Bronchial epithelial cell (primary cell): ENCODE measurements around the gene AMIGO1. TPM values are rescaled to one million over a fixed set of nuclear protein-coding genes. Genes with fewer than 3 reads are reported as not detected.

Source experiments
- DNase-seq: peaks from one replicate; pipeline ENCODE4 v3.0.0-alpha.2; 2010; ENCODE audit warnings: low read depth
- FAIRE-seq: peaks from 2 replicates; lab custom pipeline; 2011; peaks lifted over from hg19 to GRCh38; lab: Jason Lieb, UNC
- H3K27me3 ChIP-seq: 2 replicates; pipeline ENCODE4 v1.5.1; 2011; ENCODE audit warnings: low read length; ENCODE audit not compliant: control insufficient read depth, insufficient read depth
- H3K36me3 ChIP-seq: 2 replicates; pipeline ENCODE4 v1.5.1; 2011; ENCODE audit warnings: low read length; ENCODE audit not compliant: control insufficient read depth, insufficient read depth
- H3K4me3 ChIP-seq: 2 replicates; pipeline ENCODE4 v1.5.1; 2011; ENCODE audit warnings: mild to moderate bottlenecking, low read depth, low read length, control low read depth
- CTCF ChIP-seq: IDR thresholded peaks from 2 replicates; pipeline ENCODE4 v1.5.1; 2011; ENCODE audit warnings: mild to moderate bottlenecking, moderate library complexity, low read length, control low read depth, inconsistent platforms; ENCODE audit not compliant: insufficient read depth, severe bottlenecking
- total RNA-seq: library from RNA; depleted of rRNA; stranded (reverse); fragments of >200 nt; gene quantifications from 2 replicates; pipeline ENCODE4 v1.2.1, GENCODE V29; 2014

The AMIGO1 gene
- total RNA-seq, 1 donor from 2014 or later = 0.26 TPM

- Histone ChIP-seq H3K36me3 (no peaks in the 10 kb centered on the region), H3K4me3 (peak overlapping the region; percentile 98), H3K27me3 (no peaks in the 10 kb centered on the region)
- FAIRE-seq (no peak), DNase-seq (peak; percentile 28)
- TF ChIP-seq CTCF = no peak
Observed at GRCh38 chr1:109547463-109548320, 38.2 kb upstream of the AMIGO1 start.

- no peaks in the 10 kb centered on the region for H3K27me3 ChIP-seq
- no peaks in the 10 kb centered on the region for H3K36me3 ChIP-seq
- DNase-seq (peak; percentile 80), FAIRE-seq (no peak)
- peak overlapping the region; percentile 98 for H3K4me3 ChIP-seq
- TF ChIP-seq CTCF = peak; percentile 70
Observed at GRCh38 chr1:109546311-109547109, 37.0 kb upstream of the AMIGO1 start.

- TF ChIP-seq CTCF = no peak
Observed at GRCh38 chr1:109543988-109544735, 34.6 kb upstream of the AMIGO1 start.

GRCh38 chr1:109543283-109543987 is 33.9 kb upstream of the AMIGO1 start:
- no peak for DNase-seq
- TF ChIP-seq CTCF = no peak
- Histone ChIP-seq H3K27me3 (no peaks in the 10 kb centered on the region), H3K4me3 (no peak overlapping the region), H3K36me3 (no peaks in the 10 kb centered on the region)
- no peak for FAIRE-seq

More at GRCh38 chr1:109543988-109544735, 34.6 kb upstream of the AMIGO1 start:
- H3K4me3 ChIP-seq = no peak overlapping the region
- no peaks in the 10 kb centered on the region for H3K36me3 ChIP-seq
- H3K27me3 ChIP-seq = no peaks in the 10 kb centered on the region
- FAIRE-seq (no peak), DNase-seq (no peak)

- DNase-seq = no peak
- Histone ChIP-seq H3K36me3 (no peaks in the 10 kb centered on the region), H3K4me3 (no peak overlapping the region), H3K27me3 (no peaks in the 10 kb centered on the region)
- no peak for TF ChIP-seq CTCF
- FAIRE-seq = no peak
Observed at GRCh38 chr1:109542657-109543056, 33.1 kb upstream of the AMIGO1 start.
